ELR (cell line): ENCODE results near the gene DDX31.

ENCODE experiments used
- DNase-seq: peaks from one replicate; pipeline ENCODE4 v3.0.0-alpha.2; 2015; ENCODE audit warnings: low read depth

The DDX31 gene

DNA sequence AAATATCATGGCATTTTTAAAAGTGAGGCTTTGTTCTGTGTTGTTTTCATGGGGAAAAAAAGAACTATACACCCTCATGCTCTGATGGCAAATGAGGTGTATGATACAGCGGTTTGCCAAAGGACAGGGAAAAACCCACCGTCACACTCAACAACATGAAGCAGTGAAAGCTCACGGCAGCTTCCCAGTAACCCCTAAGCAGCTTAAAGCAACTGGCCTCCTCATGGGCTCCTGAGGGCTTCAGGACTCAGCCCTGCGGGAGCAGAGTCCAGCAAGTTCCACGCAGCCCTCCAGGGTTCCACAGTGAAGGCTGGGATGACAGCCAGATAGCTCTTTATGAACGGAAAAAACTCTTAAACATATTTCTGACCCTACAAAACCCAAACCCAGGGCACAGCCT lies 74.5 kb downstream of the DDX31 start:
- no peak for DNase-seq

DNA sequence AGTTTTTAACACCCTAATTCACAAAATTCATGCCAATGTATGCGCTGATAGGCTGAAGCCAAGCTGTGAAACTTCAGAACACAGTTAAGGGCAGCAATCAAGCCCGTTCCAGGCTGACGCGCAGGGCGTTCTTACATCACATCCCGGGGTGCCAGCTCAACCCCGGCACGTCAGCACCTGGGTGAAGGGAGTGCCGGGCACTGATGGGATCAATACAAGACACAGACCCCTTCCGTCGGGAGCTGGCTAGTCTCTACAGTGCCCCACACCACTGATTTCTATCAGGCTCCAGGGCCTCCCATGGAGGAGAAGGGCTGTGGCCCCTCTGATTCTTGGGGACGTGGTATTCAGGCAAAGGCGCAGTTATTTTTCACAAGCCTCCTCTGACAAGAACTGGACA lies 75.4 kb downstream of the DDX31 start:
- DNase-seq = no peak

DNA sequence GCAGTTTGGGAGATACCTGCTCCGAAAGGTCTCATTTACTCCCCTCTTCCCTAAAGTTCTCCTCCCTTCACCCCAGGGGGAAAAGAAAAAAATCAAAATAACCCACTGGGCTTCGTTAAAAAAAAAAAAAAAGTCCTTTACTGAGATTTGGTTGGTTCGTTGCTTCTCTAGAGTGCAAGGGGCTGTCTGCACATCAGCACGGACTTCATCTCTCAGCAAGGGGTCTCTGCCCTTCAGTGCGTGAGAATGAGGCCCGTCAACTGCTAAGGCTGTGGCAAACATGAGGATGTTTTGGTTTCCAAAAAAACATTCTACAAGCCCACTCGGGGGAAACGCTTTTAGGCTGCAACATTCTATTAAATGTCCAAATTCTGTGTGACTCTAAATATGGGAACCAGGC lies 77.3 kb downstream of the DDX31 start:
- no peak for DNase-seq

DNA sequence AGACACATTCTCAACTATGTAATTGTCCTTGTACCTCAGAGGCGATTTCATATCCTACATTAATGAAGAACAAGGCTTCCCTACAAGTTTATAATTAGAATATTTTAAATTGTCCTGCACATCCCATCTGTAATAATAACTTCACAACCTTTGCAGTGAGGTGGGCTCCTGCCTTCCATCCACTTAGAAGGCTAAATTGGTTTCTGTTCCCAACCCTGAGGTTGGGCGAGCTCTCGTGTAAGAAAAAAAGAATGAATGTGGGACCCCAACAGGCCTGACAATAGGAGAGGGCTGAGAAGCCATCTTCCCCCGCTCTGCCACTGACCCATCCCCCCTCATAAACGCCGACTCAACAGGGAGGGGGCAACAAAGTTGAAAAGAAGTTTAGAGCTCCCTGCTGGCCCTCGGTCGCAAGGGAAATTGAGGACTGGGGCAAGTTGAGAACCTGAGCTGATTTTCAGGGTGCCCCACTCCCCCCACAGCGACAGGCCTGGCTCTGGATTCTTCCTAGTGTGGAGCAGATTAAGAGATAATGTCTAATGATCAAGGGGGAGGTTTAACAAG lies 78.0 kb downstream of the DDX31 start:
- no peak for DNase-seq

DNA sequence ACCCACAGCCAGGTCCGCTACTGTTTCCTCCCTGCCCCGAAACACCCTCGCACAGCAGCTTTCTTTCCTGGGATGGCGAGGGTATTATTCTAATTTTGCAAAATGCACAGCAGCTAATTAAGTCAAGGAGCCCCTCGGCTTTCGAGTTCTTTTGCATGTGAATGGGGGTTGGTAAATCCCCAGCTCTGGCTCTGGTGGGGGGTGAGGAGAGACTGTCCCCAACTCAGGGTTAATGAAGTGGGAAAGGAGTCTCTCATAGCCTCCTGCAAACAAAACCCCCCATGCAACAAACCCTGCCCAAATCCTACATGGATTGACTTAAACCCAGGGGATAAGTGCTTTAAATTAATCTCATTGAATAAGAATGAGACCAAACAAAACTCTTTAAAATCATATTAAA lies 78.5 kb downstream of the DDX31 start:
- no peak for DNase-seq

DNA sequence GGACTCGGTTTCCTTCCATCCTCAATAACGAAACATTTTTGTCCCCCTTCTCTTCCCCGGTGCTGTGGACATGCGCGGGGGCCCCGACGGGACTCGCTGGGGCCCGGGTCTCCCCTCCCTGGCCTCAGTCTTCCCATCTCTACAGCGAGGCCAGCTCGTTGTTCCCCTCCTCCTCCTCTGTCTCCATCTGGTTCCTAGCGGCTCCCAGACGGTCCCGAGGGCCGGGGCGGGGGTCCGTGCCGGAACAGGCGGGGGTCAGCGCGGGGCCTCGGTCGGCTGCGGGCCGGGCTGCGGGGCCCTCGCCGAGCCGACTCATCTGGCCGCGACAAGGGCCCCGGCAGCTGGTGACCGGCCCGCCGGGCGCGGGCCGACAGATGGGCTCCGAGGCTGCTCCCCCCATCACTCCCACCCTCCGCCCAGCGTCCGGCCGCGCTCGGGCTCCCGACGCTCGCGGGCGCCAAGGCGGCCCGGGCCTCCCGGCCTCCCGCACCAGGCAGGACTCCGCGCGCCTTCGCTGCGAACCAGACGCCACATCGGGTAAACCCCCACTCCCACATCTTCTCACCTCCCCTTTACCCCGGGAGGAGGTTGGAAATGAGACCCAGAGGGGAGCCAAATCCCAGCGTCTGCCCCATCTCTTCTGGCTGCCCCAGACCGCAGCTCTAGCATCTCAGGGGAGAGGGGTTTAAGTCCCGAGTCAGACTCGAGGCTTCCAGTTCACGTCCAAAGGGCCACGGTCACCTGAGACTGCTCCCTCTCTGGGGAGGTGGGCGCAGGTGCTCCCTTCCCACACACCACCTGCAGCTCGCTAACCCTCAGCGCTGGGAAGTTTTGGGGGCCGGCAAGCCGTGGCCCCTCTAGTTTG lies 79.2 kb downstream of the DDX31 start:
- no peak for DNase-seq

DNA sequence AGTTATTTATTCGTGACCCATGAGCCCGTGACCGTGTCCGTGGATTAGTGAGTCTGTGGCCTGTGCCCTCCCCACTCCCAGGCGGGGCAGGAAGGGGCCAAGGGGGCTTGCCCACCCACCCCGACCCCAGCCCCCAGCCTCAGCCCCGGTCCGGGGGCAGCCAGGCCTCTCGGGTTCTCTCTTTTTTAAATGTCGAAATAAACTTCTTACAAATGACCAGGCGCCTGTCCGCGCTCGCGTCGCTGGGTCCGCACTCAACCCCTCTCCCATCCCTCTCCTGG lies 79.8 kb downstream of the DDX31 start:
- no peak for DNase-seq

DNA sequence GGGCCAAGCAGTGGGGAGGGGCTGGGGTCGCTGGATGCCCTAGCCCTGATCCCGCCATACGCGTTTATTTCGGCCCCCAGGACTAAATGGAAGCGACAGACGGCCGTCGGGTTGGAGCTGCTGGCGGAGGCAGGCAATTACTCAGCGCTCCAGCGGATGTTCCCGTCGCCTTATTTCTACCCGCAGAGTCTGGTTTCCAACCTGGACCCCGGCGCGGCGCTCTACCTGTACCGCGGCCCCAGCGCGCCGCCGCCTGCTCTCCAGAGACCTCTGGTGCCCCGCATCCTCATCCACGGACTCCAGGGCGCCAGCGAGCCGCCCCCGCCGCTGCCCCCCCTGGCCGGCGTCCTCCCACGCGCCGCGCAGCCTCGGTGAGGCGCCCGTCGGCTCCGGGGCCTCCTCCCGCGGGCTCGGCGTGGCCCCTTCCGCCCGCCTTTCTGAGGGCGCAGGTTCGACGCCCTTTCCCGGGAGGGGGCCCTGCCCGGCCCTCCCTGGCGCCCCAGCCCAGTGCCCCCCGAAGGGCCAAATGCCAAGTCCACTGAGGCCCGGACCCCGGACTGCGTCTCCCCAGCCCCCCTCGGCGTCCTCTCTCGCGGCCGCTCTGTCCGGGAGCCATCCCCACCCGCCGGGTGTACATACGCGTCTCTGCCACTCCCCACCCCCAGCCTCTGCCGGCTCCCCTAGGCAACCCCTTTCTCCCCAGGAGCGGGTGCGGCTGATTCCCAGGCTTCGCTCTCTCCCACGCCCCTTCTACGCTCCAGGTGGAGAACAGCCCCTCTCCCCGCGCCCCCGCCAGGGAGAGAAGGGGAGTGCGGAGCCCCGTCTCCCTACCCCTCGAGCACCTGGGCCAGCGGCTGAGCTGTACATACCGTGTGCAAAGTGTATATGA lies 80.4 kb downstream of the DDX31 start:
- DNase-seq = no peak

DNA sequence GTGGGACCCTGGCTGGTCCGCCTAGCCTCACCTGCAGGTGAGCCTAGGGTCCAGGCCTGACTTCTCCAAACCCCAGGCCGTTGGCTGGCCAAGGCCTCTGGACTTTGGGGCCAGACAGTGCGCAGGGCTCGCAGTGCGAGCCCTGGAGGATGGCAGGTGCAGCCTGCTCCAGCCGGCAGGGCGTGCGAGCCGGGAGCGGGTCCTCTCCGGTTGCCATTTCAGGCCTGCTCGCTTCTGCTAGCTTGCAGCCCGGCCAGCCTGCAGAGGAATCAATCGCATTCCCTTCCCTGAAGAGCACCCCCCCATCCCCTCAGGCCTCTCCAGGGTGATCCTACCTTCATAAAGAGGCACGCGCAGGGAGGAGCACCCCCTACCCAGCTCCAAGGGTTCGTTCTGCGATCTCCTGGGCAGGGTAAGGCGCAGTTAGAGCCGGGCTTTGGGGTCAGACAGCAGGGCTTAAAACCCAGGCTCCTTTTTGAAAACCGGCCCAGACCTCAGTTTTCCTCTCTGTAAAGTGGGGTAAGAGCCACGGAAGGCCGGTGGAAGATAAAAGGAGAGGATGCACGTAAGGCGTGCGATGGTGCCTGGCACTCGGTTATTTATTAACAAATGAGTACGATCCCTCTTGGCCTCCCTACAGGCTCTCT lies 81.2 kb downstream of the DDX31 start:
- DNase-seq = no peak

DNA sequence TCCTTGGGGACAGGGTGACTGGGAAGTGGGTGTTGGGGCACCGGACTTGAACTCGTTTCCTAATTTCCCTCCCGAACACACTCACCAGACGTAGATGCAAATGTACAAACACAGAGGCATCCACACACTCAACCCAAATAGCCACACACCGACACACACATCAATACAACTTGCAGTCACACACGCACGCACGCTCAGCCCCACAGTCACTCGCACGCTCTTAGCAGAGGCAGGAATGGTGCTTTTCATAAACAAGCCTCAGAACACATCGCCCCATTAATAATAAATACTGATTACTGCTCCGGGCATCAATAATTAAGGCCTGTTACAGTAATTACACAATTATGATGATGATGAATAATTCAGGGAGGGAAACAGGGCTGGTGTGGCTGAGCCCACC lies 81.7 kb downstream of the DDX31 start:
- DNase-seq = no peak

DNA sequence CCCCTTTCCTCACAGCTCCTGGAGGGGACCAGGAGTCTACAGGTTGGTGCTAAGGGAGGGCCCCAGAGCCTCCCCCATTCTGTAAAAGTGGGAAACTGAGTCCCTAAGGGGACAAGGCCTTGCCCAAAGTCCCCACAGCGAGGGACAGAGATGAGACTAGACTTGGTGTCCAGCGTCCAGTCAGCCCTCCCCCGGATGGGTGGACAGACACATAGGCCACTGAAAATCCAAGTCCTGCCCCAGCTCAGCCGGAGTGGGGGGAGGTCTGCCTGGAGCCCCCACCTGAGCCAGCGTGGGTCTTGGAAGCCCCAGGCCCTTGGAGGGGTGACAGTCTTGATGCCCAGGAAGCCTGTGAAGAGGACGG lies 82.2 kb downstream of the DDX31 start:
- no peak for DNase-seq

DNA sequence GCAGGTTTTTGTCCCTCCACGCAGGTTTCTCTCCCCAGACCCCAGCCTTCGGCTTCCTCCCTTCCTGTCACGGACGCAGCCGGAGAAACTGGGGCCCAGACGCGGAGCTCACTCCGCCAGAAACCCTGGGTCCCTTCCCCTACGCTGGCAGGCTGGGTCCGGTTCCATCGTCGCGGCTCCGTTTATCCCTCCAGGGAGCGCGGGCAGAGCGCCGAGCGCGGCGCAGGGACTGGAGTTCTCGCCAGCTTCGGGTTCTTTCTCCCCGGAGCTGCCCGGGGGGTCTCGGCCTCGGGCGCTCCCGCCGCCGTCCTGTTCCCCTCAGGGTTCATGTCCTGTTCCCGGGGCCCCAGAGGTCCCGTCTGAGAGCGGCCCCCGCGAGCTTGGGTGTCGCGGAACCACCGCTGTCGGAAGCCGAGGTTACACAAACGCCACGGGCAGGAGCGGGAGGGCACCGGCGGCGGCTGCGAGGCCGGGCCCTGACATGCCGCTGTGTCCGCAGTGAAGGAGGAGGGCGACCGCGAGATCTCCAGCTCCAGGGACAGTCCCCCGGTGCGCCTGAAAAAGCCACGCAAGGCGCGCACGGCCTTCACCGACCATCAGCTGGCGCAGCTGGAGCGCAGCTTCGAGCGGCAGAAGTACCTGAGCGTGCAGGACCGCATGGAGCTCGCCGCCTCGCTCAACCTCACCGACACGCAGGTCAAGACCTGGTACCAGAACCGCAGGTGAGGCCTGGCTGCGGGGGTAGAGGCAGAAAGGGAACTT lies 82.8 kb downstream of the DDX31 start:
- no peak for DNase-seq

DNA sequence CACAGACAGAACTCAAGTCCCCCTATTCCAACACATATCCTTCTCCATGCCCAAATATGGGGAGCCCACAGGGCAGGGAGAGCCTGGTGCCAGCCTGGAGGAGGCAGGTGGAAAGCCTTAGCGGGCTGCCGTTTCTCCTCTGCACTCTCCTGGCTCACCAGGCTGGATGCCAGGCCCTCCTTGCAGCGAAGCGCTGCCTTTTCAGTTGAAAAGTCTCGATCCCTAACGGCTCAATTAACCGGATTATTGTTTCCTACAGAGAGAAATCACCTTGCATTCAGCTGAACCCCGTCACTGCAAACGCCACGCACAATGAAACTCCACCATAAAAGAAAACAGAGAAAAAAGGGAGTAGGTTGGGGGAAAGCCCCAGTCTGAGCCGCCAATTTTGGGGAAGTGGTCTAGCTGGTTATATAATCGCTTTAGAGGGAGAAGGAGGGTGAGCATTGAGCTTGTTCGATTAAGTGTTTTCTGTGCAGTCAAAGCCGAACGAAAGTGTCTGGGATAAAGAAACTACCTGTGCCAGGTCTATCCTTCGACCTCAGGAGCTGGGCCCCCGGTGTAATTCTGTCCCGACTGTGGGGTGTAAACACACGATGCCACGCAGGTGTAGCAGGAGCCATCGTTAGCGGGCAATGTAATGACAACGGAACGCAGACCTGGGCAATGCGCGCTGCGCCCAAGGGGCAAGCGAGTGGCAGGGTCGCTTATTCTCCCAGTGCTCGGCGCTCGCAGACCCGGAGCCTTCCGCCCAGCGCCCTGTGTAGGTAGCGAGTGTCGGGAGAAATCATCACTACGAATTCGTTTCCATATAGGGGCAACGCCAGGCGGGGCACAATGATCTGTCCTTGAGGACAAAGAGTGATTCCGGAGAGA lies 83.6 kb downstream of the DDX31 start:
- no peak for DNase-seq

DNA sequence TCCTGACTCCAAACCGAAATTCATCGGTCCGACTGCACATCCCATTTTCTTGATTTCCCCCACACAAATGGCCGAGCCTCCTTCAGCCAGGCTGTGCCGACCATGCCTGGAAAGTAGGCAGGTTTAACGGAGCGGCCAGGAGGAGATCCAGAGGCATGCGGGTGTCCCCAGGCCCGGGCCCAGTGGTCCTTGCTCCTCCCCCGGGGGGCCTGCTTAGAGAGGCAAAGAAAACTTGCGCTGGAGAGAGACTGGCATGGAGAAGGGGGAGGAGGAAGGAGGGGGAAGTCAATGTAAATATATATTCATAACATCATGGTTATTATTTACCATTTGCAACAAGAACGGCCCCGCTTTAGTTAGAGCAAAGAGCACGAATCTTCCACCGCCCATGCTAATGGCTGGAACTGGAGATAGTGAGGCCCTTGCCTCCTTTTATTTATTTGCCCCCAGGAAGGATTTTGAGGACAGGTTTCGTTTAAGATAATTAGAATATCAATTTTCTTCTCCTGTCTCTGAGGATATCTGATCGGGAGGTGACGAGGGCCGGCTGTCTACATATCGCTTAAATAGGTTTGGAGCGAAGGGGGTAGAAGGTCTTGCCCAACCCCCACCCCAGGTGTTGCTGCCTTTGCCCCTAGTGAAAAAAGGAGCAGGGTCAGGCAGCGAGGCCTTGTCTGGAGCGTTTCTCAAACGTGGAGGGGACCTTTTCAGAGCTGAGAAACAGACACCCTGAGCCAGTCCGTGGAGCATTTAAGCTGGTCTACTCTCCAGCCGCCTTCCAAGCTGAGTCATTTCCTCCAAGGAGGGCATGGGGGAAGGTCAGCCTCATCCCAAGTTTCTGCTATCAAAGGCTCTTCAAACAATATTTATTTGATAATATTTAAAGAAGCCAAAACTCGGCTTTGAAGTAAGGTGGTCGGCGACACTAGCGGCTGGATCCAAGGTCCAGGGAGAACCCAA lies 84.9 kb downstream of the DDX31 start:
- DNase-seq = peak; percentile 54

DNA sequence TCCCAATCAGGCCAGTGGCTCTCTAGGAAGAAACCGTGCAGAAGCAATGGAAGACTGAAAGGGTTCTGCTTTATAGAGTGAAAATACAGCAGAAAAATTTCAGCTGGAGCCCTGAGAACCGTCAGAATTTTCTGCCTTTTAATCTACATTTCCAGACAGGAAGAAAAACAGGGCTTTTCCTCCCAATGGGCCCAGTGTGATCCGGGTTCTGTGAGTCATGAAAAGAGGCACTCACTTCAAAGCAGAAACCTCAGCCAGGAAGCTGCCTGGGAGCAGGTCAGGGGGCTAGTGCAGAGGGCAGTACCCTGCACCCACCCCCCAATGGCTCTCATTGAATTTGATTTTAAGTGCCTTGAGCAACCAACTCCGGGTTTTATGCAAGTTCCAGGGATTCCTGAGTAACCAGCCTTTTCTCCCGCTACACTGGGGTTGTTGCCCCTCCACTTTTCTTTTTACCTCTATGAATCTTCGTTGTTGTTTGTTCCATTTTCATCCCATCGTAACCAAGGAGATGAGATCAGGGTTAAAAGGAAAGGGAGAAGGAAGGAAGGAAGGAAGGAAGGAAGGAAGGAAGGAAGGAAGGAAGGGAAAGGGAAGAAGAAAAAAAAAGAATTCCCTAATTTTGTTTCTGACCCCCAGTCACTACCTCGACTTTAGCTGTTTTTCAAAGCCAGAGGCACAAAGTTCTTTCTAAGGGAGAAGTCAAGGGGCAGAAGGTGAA lies 86.0 kb downstream of the DDX31 start:
- no peak for DNase-seq

DNA sequence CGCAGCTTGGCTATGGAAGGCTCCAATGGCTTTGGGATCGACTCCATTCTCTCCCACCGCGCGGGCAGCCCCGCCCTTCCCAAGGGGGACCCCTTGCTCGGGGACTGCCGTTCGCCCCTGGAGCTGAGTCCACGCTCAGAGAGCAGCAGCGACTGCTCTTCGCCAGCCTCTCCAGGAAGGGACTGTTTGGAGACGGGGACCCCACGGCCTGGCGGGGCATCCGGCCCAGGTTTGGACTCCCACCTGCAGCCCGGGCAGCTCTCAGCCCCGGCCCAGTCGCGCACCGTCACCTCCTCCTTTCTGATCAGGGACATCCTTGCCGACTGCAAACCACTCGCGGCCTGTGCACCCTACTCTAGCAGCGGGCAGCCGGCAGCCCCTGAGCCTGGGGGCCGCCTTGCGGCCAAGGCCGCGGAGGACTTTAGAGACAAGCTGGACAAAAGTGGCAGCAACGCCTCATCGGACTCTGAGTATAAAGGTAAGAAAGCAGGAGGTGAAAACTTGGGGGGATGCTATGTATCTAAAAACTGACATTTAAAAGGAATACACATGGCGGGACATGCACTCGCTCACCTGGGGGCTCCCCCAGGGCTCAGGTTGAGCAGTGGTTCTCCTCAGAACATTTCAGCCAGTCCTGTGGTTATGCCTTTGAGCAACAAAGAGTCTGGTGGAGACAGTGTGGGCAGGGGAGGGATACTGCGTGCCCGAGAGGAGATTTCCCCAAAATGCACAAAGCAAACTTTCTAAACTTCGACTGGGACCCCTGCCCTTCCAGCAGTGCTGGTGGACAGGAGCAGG lies 86.8 kb downstream of the DDX31 start:
- DNase-seq = no peak

DNA sequence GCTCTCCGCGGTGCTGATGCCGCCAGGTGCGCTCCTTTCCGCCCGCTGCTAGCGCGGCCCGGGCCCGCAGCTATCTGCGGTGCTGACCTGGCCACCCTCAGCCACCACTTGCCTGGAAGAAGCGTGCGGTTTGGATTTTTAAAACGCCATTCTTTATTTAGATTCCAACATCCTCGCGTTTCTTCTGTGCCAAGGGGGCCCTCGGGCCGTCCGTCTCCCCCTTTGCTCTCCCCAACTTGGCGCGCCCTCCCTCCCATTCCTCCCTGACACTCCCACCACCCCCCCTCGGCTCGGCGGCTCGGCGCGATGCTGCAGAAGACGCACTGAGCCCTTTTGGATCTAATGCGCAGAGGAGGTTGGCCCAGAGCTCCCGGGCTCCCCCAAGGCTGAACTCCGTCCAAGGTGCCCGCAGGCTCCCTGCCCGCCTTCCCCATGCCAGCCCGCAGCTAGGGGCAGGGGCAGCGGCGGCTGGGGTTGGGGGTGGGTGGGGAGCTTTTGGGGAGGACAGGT lies 87.5 kb downstream of the DDX31 start, which contains the start of gene BARHL1:
TSS of gene BARHL1 (plus strand) at position 331 of the 510 bp plus-strand sequence. CDS start 192 bp downstream, outside the sequence.
- no peak for DNase-seq

DNA sequence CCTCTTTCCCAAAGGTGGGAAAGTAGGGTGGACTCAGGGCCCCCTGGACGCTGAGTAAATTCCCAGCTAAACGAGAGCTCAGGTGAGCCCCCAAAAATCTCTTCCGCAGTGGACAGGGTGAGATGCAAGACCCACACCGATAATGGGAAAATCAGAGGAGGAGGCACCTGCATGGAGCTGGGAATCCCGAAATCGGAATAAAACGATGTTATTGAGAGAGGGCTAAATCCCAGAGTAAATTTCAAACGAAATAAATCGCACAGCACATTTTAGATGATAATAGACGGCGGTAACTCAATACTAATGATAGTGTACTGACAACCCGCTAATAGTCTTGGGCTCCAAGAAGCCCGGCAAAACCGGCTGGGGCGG lies 90.4 kb downstream of the DDX31 start:
- DNase-seq = no peak
